Mesendoderm (in vitro differentiated cells): ENCODE measurements around the gene KIAA1217.

Experiments used
- DNase-seq: peaks from one replicate; pipeline ENCODE4 v3.0.0; 2013
- H2AK5ac ChIP-seq: 2 replicates; pipeline ENCODE4 v1.6.1; 2013; ENCODE audit warnings: low read length, inconsistent platforms
- H2BK120ac ChIP-seq: 2 replicates; pipeline ENCODE4 v1.6.1; 2013; ENCODE audit warnings: low read depth, mild to moderate bottlenecking, low read length, moderate library complexity, mixed read lengths
- H2BK15ac ChIP-seq: replicated peaks from 2 replicates; pipeline ENCODE4 v1.6.1; 2013; ENCODE audit warnings: low read depth, mild to moderate bottlenecking, moderate library complexity
- H2BK5ac ChIP-seq: 2 replicates; pipeline ENCODE4 v1.6.1; 2013; ENCODE audit warnings: low read length, inconsistent platforms
- H3K18ac ChIP-seq: 2 replicates; pipeline ENCODE4 v1.6.1; 2013; ENCODE audit warnings: mild to moderate bottlenecking, low read length, mixed read lengths
- H3K23ac ChIP-seq: one replicate; pipeline ENCODE4 v1.6.1; 2013; ENCODE audit warnings: low read length
- H3K27ac ChIP-seq: 2 replicates; pipeline ENCODE4 v1.5.1; 2013; ENCODE audit warnings: low read depth, mild to moderate bottlenecking, inconsistent platforms, low read length, moderate library complexity
- H3K27me3 ChIP-seq: 2 replicates; pipeline ENCODE4 v1.6.1; 2013; ENCODE audit warnings: low read length, control low read depth, mild to moderate bottlenecking, inconsistent platforms; ENCODE audit not compliant: insufficient read depth, poor library complexity
- H3K36me3 ChIP-seq: 2 replicates; pipeline ENCODE4 v1.6.1; 2013; ENCODE audit warnings: low read length, inconsistent platforms; ENCODE audit not compliant: control insufficient read depth, insufficient read depth
- H3K4ac ChIP-seq: one replicate; pipeline ENCODE4 v1.6.1; 2013; ENCODE audit warnings: low read depth, mild to moderate bottlenecking, low read length, moderate library complexity
- H3K4me1 ChIP-seq: 2 replicates; pipeline ENCODE4 v1.6.1; 2013; ENCODE audit warnings: low read depth, low read length, inconsistent platforms; ENCODE audit not compliant: control insufficient read depth
- H3K4me2 ChIP-seq: 2 replicates; pipeline ENCODE4 v1.6.1; 2013; ENCODE audit warnings: low read length
- H3K4me3 ChIP-seq: 2 replicates; pipeline ENCODE4 v1.5.1; 2013; ENCODE audit warnings: mild to moderate bottlenecking, low read length
- H3K56ac ChIP-seq: one replicate; pipeline ENCODE4 v1.6.1; 2013; ENCODE audit warnings: low read length
- H3K79me1 ChIP-seq: 2 replicates; pipeline ENCODE4 v1.6.1; 2013; ENCODE audit warnings: low read length, inconsistent platforms
- H3K79me2 ChIP-seq: 2 replicates; pipeline ENCODE4 v1.6.1; 2013; ENCODE audit warnings: mild to moderate bottlenecking, low read length; ENCODE audit not compliant: control insufficient read depth, insufficient read depth
- H3K9ac ChIP-seq: 2 replicates; pipeline ENCODE4 v1.6.1; 2013; ENCODE audit warnings: low read length, inconsistent platforms
- H4K5ac ChIP-seq: one replicate; pipeline ENCODE4 v1.6.1; 2013; ENCODE audit warnings: low read length
- H4K8ac ChIP-seq: one replicate; pipeline ENCODE4 v1.6.1; 2013; ENCODE audit warnings: low read depth, mild to moderate bottlenecking, control low read depth, low read length, moderate library complexity
- WGBS: extraction: QIAGEN DNeasy Blood & Tissue Kit; methylation state at CpG from one replicate; pipeline ENCODE4 v1.1.7; 2013; ENCODE audit warnings: low lambda C conversion rate, missing lambda C conversion rate; ENCODE audit not compliant: insufficient coverage; ENCODE audit errors: extremely low coverage; 5-methylcytosine and 5-hydroxymethylcytosine counted together

KIAA1217 gene

GRCh38 chr10:24170199-24170598, 38.7 kb upstream of the KIAA1217 start:
- Histone ChIP-seq H3K56ac (no peak overlapping the region), H2AK5ac (no peak overlapping the region), H3K4me2 (no peak overlapping the region), H3K4me1 (no peaks in the 10 kb centered on the region), H3K79me1 (no peaks in the 10 kb centered on the region), H2BK5ac (no peak overlapping the region), H4K8ac (no peak overlapping the region), H3K79me2 (no peaks in the 10 kb centered on the region), H2BK15ac (no peak overlapping the region), H3K27me3 (no peaks in the 10 kb centered on the region), H3K4me3 (no peak overlapping the region), H3K36me3 (no peaks in the 10 kb centered on the region), H4K5ac (no peak overlapping the region), H3K4ac (no peak overlapping the region), H3K9ac (no peak overlapping the region), H3K18ac (no peak overlapping the region), H3K23ac (no peak overlapping the region), H3K27ac (no peak overlapping the region), H2BK120ac (no peak overlapping the region)
- DNase-seq: no peak
- no CpG with 5 or more reads among the region's 5 CpGs for WGBS

GRCh38 chr10:24172909-24173308, 36.0 kb upstream of the KIAA1217 start:
- Histone ChIP-seq H2BK15ac (no peak overlapping the region), H3K4me1 (no peaks in the 10 kb centered on the region), H3K4me3 (no peak overlapping the region), H3K27me3 (no peaks in the 10 kb centered on the region), H3K9ac (no peak overlapping the region), H3K18ac (no peak overlapping the region), H3K56ac (no peak overlapping the region), H2AK5ac (no peak overlapping the region), H3K4ac (no peak overlapping the region), H3K79me1 (no peaks in the 10 kb centered on the region), H3K4me2 (no peak overlapping the region), H3K36me3 (no peaks in the 10 kb centered on the region), H3K79me2 (no peaks in the 10 kb centered on the region), H4K5ac (no peak overlapping the region), H2BK120ac (no peak overlapping the region), H3K27ac (no peak overlapping the region), H3K23ac (no peak overlapping the region), H4K8ac (no peak overlapping the region), H2BK5ac (no peak overlapping the region)
- WGBS: no CpG with 5 or more reads among the region's 3 CpGs
- no peak for DNase-seq

GRCh38 chr10:24174014-24174413, 34.9 kb upstream of the KIAA1217 start:
- H3K23ac ChIP-seq: no peak overlapping the region
- no peak overlapping the region for H4K8ac ChIP-seq
- no peak overlapping the region for H4K5ac ChIP-seq
- DNase-seq: no peak
- no peak overlapping the region for H3K56ac ChIP-seq
- no peaks in the 10 kb centered on the region for H3K36me3 ChIP-seq
- no peak overlapping the region for H3K9ac ChIP-seq
- H3K27me3 ChIP-seq: no peaks in the 10 kb centered on the region
- H3K79me2 ChIP-seq: no peaks in the 10 kb centered on the region
- H2BK5ac ChIP-seq: no peak overlapping the region
- no peaks in the 10 kb centered on the region for H3K79me1 ChIP-seq
- WGBS: no CpG with 5 or more reads among the region's 2 CpGs
- H3K4me3 ChIP-seq: no peak overlapping the region
- H3K27ac ChIP-seq: no peak overlapping the region
- no peak overlapping the region for H2BK15ac ChIP-seq
- H3K4me2 ChIP-seq: no peak overlapping the region
- no peaks in the 10 kb centered on the region for H3K4me1 ChIP-seq
- H3K18ac ChIP-seq: no peak overlapping the region
- no peak overlapping the region for H2BK120ac ChIP-seq
- no peak overlapping the region for H2AK5ac ChIP-seq
- H3K4ac ChIP-seq: no peak overlapping the region

- Histone ChIP-seq H2BK5ac (no peak overlapping the region), H2BK120ac (no peak overlapping the region), H3K4ac (no peak overlapping the region), H3K27me3 (no peaks in the 10 kb centered on the region), H3K18ac (no peak overlapping the region), H3K4me3 (no peak overlapping the region), H4K8ac (no peak overlapping the region), H4K5ac (no peak overlapping the region), H3K4me2 (no peak overlapping the region), H3K4me1 (no peaks in the 10 kb centered on the region), H3K23ac (no peak overlapping the region), H3K79me1 (no peaks in the 10 kb centered on the region), H3K79me2 (no peaks in the 10 kb centered on the region), H3K36me3 (no peaks in the 10 kb centered on the region), H3K9ac (no peak overlapping the region), H2AK5ac (no peak overlapping the region), H3K27ac (no peak overlapping the region), H2BK15ac (no peak overlapping the region), H3K56ac (no peak overlapping the region)
- WGBS: no CpG with 5 or more reads among the region's 19 CpGs
- no peak for DNase-seq
Measured at GRCh38 chr10:24176658-24177057, 32.3 kb upstream of the KIAA1217 start.

- no peaks in the 10 kb centered on the region for H3K27me3 ChIP-seq
- no peak overlapping the region for H3K4ac ChIP-seq
- H3K4me1 ChIP-seq: no peaks in the 10 kb centered on the region
- no peak overlapping the region for H3K9ac ChIP-seq
- H3K56ac ChIP-seq: no peak overlapping the region
- H3K79me2 ChIP-seq: no peaks in the 10 kb centered on the region
- no peak overlapping the region for H2BK15ac ChIP-seq
- no peak overlapping the region for H3K18ac ChIP-seq
- no peaks in the 10 kb centered on the region for H3K79me1 ChIP-seq
- H2BK5ac ChIP-seq: no peak overlapping the region
- no peak overlapping the region for H4K5ac ChIP-seq
- H3K4me2 ChIP-seq: no peak overlapping the region
- no peak overlapping the region for H3K4me3 ChIP-seq
- DNase-seq: no peak
- no peak overlapping the region for H2BK120ac ChIP-seq
- H2AK5ac ChIP-seq: no peak overlapping the region
- no peak overlapping the region for H4K8ac ChIP-seq
- H3K23ac ChIP-seq: no peak overlapping the region
- H3K36me3 ChIP-seq: no peaks in the 10 kb centered on the region
- H3K27ac ChIP-seq: no peak overlapping the region
Measured at GRCh38 chr10:24177636-24178035, 31.3 kb upstream of the KIAA1217 start.

- Histone ChIP-seq H2BK120ac (no peak overlapping the region), H3K4me1 (no peaks in the 10 kb centered on the region), H2AK5ac (no peak overlapping the region), H3K23ac (no peak overlapping the region), H3K56ac (no peak overlapping the region), H3K4me2 (no peak overlapping the region), H3K4me3 (no peak overlapping the region), H3K4ac (no peak overlapping the region), H3K27me3 (no peaks in the 10 kb centered on the region), H3K36me3 (no peaks in the 10 kb centered on the region), H2BK5ac (no peak overlapping the region), H3K27ac (no peak overlapping the region), H4K8ac (no peak overlapping the region), H4K5ac (no peak overlapping the region), H3K18ac (no peak overlapping the region), H3K9ac (no peak overlapping the region), H3K79me1 (no peaks in the 10 kb centered on the region), H3K79me2 (no peaks in the 10 kb centered on the region), H2BK15ac (no peak overlapping the region)
- no peak for DNase-seq
- no CpG with 5 or more reads among the region's 2 CpGs for WGBS
Measured at GRCh38 chr10:24180891-24181290, 28.0 kb upstream of the KIAA1217 start.
